Cortex of kidney (tissue), 1 donor: ENCODE data around the gene NUDCD3.

ENCODE experiments used
- DNase-seq: peaks from one replicate; lab custom pipeline; 2025; lab: John Stamatoyannopoulos, UW

Gene NUDCD3

DNA sequence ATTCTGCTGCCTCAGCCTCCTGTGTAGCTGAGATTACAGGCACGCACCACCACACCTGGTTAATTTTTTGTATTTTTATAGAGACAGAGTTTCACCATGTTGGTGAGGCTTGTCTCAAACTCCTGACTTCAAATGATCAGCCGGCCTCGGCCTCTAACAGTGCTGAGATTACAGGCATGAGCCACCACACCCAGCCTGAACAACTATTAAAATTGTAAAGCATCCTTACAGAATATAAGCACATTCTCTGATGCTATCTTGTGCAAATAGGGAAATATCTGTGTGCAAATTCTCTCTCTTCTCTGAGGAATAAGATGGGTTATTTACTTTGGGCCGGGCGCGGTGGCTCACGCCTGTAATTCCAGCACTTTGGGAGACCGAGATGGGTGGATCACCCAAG is 12.5 kb downstream of the NUDCD3 start:
- no peak for DNase-seq

DNA sequence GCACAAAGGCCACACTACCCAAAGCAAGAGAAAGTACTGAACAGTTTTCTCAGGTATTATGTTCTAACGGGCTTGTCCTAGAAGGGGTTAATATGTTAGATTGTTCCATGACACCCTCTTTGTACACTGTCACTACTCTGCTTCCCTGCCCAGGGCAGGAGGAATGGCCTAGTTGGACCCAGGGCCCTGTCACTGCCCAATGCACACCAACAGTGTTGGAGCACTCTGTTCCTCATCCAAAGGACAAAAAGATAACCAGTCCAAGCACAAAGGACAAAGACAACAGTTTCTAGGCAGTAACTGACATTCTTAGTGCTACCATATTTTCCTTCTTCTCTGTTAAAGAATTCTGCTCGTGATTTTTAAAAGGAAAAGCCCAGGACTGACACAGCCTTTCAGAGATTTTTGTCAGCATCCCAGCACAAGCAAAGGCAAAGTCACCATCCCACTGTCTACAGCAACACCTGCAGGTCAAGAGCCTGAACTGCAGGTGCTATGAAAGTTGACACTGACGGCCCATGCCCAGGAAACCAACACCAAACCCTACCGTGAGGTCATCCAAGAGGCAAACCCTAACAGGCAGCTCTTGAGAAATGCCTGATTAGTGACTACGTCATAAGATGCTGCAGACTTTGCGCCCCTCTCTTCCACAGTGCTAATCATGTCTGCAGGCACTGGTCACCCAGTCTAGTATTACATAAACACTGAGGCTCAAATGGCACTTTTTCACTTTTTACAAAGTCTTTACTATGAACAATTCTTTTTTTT is 13.2 kb downstream of the NUDCD3 start:
- DNase-seq = no peak

DNA sequence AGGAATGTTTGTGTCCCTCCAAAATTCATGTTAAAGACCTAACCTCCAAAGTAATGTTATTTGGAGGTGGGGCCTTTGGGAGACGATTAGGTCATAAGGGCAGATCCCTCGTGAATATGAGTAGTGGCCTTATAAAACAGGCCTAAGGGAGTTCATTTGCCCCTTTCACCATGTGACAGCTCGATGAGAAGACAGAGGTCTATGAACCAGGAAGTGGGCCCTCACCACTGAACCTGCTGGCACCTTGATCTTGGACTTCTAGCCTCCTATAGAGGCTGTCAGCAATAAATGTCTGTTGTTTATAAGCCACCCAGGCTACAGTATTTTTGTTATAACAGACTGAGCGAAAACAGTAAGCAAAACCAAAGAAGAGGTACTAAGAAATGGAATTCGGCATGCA is 14.1 kb downstream of the NUDCD3 start:
- no peak for DNase-seq

DNA sequence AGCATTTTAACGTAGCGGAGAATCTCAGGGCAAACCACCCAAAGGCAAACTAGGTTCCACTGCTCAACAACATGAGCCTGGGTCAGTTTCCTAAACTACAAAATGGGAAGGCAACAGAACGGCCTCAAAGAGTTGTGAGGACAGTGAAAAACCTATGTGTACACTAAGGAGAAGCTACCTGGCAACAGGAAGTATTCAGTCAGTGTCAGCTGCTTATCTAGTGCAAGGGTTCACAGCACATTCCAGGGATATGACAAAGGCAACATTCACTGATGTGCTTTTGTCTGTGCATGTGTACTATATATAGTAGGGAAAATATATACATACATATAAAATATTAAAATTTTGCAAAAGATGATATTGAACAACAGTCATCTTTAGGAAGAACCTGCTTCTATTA is 17.2 kb downstream of the NUDCD3 start:
- DNase-seq = no peak

DNA sequence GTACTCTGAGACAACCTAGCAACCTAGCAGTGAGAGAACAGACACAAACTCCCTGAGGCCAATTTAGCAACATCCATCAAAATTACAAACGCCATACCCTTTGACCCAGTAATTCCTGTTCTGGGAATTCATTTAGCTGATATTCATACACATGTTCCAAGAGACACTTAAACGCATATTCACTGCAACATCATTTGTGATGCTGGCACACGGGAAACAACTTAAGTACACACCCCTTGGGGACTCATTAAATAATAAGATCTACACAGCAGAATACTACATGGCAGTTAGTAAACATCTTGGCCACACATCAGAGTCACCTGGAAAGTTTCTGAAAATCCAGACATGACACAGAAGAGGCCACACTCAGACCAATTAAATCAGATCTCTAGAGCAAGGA is 17.6 kb downstream of the NUDCD3 start:
- no peak for DNase-seq

DNA sequence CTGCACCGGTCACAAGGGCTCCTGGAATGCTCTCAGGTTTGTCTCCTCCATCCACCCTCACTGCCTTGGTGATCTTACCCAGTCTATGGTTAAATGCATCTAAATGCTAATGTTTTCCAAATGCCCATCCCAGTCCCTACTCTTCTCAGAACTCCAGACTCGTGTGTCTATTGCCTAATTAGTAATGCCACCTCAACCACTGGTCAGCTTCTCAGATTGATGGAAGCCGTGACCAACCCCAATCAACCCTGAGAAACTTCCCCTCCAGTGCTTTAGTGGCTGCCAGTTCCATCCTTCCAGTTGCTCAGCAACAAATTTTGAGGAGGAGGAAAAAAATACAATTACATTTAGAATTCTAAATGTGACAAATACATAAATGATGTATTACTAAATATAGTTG is 18.6 kb downstream of the NUDCD3 start:
- DNase-seq = no peak

DNA sequence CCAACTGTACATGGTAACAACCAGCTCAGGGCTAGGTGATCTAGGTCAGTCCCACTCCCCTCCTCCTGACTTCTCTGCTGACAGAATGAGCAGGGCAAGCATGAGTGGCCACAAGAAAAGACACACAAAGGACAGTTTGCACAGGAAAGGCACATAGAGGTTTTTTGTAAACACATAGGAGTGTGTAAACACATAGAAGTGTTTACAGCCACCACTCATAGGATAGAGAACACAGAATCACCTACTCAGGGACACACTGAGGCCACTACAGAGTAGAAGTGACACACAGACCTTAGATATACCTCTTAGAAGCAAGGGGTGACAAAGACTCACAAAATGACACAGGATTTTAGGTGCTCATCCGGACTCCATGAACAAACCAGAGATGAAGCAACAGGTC is 19.0 kb downstream of the NUDCD3 start:
- DNase-seq = no peak

DNA sequence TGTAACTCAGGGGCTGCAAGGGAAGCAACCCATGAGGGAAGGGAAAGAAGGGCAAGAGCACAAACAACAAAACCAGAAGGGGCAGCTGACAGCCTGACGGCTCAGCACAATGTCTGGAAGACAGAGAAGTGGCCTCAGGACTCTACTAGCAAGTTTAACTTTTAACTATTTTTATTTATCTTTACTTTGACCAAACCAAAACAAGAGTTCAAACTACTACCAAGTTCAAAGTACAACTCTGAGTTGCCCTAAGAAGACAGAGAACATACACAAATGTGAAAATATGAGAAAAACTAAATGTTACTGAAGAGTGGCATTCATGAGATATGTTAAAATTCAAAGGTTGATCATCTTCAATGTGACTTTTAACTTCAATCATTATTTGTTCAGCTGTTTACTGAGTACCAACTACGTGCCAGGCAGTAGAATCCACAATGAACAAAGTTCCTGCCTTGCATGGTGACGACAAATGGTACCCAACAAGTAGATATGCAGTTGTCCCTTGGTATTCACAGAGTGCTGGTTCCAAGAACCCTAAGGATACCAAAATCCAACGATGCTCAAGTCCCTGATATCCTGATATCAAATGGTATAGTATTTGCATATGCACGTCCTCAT is 19.7 kb downstream of the NUDCD3 start:
- no peak for DNase-seq

DNA sequence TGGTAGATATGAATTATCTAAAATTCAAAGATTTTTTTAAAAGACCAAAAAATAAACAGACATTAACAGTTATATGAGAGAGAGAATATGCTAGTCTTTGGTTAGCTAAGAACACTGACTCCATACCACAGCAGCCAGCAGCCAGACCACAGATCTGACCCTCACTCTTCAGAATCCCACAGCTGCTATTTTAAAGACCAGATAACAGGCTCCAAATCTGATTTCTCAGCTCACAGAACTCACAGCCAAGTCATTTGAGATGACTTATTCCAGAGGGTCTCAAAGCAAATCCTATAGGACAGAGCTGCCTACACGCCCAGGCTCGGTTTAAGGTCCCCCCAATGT is 20.4 kb downstream of the NUDCD3 start:
- DNase-seq = no peak

DNA sequence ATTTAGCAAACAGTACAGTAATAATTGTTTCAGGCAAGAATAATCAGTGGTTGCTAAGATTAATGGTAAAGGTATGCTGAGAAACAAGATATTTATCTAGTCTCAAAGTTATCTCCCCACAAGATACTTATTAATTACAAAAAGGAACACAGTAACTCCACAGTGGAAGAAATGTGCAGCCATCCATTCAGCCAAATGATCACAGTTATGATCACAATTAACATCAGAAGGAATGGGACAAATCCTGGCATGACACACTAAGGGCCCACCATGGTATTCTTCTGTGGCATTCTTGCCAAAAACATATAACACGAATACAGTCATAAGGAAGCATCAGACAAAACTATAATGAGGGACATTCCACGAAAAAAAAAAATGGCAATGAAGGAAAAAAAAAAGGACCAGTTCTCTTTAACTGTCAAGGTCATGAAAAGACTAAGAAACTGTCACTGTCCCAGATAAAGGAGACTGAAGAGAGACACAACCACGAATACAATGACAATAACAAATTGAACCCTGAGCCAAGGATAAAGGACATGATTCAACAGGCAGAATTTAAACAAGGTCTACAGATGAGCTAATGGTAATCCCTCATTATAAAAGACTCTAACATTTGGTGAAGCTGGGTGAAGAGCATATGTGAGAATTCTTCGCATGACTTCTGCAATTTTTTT is 20.9 kb downstream of the NUDCD3 start:
- no peak for DNase-seq

DNA sequence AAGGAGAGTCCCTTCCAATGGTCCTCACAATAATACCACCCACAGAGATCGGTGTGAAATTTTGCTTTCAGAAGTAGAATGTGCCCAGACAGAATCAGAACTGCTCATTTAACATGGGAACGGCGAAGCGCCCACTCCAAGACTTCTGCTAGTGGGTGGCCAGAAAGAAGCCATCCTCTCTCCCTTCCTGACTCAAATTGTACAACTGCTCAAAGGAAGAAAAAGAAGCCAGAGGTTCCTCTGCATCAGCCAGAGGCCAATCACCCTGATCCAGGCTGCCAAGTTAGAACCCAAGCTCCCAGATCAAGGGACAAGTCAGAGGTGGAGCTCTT is 23.3 kb downstream of the NUDCD3 start:
- DNase-seq = no peak

DNA sequence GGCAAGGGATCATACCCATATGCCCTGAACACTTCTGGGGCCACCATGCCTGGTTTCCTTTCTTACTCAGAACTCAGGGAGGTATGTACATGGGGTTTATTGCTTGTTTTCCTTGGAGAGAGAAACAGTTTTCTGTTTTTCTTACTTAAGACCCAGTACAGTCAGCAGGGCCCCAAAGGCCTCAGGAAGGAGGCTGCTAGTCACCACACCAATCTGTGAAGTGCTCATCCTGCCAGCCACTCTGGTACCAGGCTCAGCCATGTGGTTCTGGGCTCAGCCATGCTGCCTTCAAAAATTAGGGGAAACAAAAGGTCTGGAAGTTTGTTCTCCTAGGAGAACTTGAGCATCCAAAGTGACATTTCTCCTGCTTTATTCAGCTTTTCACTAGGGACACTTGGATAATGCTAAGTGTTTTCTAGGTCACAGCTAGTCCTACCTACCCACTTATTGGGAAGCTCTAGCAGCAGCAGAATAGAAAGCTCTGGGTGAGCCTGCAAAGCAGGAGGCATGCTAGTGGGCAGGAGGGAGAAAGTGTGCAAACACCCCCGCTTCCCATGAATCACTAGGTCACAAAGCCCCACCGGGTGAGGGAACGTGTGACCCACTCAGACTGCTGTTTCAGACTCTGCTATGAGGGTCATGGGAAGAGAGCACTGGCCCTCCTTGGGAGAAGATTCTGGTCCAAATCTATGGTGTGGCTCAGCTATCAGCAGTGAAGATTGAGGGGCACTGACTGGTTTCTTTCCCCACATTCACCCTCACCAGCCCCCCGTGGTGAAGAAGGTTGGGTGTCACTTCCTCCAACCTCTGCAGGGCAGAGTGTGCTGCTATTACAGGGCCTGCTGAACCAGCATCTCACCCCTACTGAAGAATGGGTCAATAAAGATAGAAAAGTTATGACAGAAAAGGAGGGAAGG is 23.9 kb downstream of the NUDCD3 start:
- no peak for DNase-seq

DNA sequence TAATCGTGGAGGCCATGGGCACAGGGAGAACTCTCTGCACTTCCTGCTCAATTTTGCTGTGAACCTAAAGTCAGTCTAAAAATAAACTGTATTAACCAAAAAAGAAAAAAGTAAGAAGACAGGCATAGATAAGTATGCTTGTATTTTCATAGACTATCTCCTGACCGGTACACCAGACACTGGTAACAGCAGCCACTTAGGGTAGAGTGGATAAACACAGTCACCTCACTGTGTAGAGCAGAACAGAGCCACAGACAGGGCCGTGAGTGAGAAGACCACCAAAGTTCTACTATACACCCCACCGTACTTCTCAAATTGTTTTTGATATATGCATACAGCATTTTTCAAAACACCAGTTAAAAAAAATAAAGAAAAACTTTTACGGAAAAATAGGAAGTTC is 25.0 kb downstream of the NUDCD3 start:
- DNase-seq = no peak

DNA sequence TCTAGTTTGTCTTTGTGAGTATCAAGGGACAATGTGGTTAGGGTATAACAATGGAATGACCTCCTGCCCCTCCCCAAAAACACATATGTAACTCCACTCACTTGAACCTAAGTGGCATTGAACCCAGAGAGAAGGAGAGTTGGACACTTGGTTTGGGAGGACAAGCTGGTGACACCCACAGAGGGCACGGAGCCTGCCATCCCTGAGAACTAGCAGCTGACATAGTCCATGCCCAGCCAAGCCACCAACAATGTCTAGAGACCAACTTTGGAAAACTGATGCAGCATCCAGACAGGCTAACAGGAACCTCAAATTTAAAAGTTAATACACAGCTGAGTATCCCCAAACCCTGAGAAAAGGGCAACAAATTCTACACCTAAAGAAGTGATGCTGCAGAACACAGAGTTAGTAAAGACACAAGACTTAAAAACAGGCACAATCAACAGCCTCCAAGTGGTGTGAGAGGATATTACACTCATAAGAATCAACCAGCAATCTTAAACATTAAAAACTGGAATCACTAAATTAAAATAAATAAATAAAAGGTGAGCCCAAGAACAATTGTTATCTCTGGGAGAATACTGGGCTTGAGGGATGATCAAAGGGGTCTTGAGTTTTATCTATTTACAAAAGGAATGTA is 27.2 kb downstream of the NUDCD3 start:
- DNase-seq = no peak

DNA sequence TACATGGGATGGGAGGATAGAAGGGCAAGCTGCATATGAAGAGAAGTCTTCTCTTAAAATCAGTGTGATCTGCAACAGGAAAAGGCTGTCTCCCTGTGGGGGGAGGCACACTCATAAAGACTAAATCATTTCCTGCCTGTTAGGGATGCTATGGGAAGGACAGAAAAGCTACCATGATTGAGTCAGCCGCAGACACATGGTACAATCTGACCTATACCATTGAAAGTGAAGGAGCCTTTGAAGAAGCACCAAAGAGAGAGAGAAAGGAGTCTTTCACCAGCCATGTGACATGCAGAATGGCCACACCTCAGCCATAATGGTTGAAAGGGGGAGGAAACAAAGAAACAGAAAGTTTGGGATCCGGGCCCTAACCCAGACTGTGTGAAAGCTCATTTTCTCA is 29.1 kb downstream of the NUDCD3 start:
- no peak for DNase-seq

DNA sequence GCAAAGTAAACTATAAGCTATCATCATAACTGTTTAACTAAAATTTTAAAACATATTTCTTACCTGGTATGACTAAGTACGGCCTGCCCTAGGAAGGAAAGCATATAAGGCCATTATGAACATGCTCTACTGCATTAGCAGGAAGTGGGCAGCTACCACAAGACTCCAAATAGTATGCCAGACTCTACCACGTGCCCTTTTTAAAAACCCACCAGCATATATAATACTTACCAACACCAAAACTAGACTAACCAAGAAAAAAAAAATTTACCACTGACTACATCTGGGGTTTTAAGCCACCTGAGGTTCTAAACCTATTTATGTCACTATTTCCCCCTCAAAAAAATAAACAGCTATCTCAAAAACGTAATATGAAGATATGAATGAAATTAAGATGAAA is 30.1 kb downstream of the NUDCD3 start:
- no peak for DNase-seq

DNA sequence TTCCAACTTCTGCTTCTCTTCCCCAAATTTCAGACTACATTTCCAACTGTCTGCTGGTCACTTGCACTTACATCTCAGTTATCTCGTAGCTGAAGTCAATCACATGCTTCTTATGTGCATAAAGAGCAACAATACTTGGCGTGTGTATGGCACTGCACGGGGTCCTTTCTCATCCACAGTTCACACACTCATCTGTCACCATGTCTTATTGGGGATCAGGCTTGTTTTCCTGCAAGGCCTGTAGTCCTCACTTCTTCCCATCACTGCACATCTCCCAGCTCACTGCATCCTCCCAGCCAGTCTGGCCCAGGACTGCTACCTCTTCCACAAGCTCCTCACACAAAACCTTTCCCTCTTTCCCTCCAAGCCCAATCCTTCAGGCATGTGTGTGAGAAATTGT is 35.3 kb downstream of the NUDCD3 start:
- DNase-seq = no peak

DNA sequence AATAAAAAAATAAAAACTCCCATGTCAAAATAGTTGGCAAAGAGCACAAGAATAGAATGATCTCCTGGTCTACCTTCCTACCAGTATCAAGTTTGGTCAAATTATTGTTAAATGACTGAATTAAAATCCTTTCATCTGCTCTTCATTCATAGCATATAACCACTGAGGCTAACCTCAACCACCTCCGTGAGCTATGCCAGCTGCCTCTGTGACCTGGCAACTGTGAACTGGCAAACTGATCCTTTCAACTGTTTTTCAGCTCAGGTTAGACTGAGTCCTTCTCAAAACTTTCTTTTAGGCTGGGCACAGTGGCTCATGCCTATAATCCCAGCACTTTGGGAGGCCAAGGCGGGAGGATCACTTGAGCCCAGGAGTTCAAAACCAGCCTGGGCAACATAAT is 36.1 kb downstream of the NUDCD3 start:
- no peak for DNase-seq

DNA sequence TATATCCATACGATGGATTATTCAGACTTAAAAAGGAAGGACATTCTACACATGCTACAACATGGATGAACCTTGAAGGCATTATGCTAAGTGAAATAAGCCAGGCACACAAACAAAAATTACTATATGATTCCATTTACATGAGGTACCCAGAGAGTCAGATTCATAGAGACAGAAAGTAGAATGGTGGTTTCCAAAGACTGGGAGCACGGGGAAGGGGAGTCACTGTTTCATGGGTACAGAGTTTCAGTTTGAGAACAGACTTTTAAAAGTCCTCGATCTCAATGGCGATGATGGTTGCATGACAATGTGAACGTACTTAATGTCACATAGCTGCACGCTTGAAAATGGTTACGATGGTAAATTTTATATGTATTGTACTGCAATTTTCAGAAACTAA is 39.3 kb downstream of the NUDCD3 start:
- DNase-seq = no peak

DNA sequence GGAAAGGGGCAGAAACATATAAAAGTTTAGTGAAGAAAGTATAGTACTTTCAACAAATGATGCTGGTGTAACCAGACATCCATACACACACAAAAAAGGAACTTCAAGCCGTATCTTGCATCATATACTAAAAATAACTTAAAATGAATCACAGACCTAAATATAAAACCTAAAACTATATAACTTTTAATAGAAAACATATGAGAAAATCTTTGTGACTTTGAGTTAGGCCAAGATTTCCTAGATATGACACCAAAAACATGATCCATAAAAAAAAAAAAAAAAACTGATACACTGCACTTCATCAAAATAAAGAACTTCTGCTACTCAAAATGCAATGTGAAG is 40.9 kb downstream of the NUDCD3 start:
- no peak for DNase-seq

DNA sequence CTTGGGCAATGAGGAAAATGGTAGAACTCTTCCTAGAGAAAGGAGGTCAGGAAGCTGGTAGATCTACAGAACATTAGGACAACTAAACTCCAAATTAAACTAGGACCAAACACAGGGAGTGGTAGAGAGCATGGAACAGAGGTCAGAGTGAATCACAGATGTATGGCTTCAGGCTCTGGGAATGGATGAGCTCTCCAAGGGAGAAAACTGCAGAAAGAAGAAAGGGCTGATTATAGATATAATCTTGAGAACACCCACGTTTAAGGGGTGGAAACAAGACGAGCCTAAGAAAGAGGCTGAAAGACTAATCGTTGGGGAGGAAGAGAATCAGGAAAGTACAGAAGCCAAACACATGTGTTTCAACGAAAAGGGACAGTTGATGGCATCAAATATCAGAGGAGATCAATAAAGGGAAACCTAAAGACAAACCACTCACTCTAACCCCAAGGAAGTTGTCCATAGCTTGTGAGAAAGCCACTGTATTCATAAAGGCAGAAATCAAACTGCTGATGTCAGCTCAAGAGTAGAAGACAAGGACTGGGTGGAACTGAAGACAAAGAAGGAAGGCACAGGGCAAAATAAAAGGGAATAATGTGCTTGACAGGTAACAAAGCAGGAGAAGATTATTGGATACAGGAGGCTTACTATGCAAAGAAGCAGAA is 41.4 kb downstream of the NUDCD3 start:
- DNase-seq = no peak
